Liver (tissue), 3 donors: ENCODE measurements around the gene CD109.

ENCODE experiments used
- EGR1 ChIP-seq, 2 donors: IDR thresholded peaks; 2 replicates each; pipeline ENCODE4 v1.6.1; 2016 to 2018; ENCODE audit warnings: antibody characterized with exemption in 2 of 2, low read depth in 2 of 2
- GABPA ChIP-seq, 2 donors: IDR thresholded peaks in 1 of 2; conservative IDR thresholded peaks in 1 of 2; 2 replicates each; pipeline ENCODE4 v1.6.1; 2016; ENCODE audit warnings: antibody characterized with exemption in 2 of 2, mild to moderate bottlenecking in 1 of 2, moderate library complexity in 1 of 2
- HNF4A ChIP-seq, 2 donors: conservative IDR thresholded peaks; 2 replicates each; pipeline ENCODE4 v1.6.1; 2016; ENCODE audit warnings: antibody characterized with exemption in 2 of 2, mild to moderate bottlenecking in 2 of 2
- NR2F2 ChIP-seq: IDR thresholded peaks from 2 replicates; pipeline ENCODE4 v1.6.1; 2016; ENCODE audit warnings: antibody characterized with exemption
- RAD21 ChIP-seq, 2 donors: IDR thresholded peaks; 2 replicates each; pipeline ENCODE4 v1.6.1; 2016; ENCODE audit warnings: antibody characterized with exemption in 2 of 2, mild to moderate bottlenecking in 2 of 2
- RXRA ChIP-seq, 2 donors: IDR thresholded peaks; 2 replicates each; pipeline ENCODE4 v1.6.1; 2017 to 2018; ENCODE audit warnings: antibody characterized with exemption in 2 of 2, mild to moderate bottlenecking in 1 of 2
- SP1 ChIP-seq: IDR thresholded peaks from 2 replicates; pipeline ENCODE4 v1.6.1; 2018; ENCODE audit warnings: antibody characterized with exemption, mild to moderate bottlenecking
- TAF1 ChIP-seq: conservative IDR thresholded peaks from 2 replicates; pipeline ENCODE4 v1.6.1; 2016; ENCODE audit warnings: antibody characterized with exemption, mild to moderate bottlenecking
- YY1 ChIP-seq: IDR thresholded peaks from 2 replicates; pipeline ENCODE4 v1.6.1; 2016; ENCODE audit warnings: antibody characterized with exemption, mild to moderate bottlenecking
- TF ChIP-seq, protein P1 (sequence below): IDR thresholded peaks from 2 replicates; pipeline ENCODE4 v1.6.1; 2016; ENCODE audit warnings: antibody characterized with exemption
- TF ChIP-seq, protein P2 (sequence below): fragments of 150-350 bp; IDR thresholded peaks from 2 replicates; pipeline ENCODE4 v1.5.1; 2017; ENCODE audit warnings: improper control_type of control experiment, low read depth, low read length; ENCODE audit not compliant: missing input control
- TF ChIP-seq, protein P3 (sequence below): IDR thresholded peaks from 2 replicates; pipeline ENCODE4 v1.6.1; 2016; ENCODE audit warnings: antibody characterized with exemption
- TF ChIP-seq, protein P4 (sequence below): IDR thresholded peaks from 2 replicates; pipeline ENCODE4 v1.6.1; 2016; ENCODE audit warnings: antibody characterized with exemption, mild to moderate bottlenecking
- TF ChIP-seq, protein P5 (sequence below): IDR thresholded peaks from 2 replicates; pipeline ENCODE4 v1.6.1; 2016; ENCODE audit warnings: antibody characterized with exemption
- donor health status: healthy.
- donor health status: healthy.

DNA sequence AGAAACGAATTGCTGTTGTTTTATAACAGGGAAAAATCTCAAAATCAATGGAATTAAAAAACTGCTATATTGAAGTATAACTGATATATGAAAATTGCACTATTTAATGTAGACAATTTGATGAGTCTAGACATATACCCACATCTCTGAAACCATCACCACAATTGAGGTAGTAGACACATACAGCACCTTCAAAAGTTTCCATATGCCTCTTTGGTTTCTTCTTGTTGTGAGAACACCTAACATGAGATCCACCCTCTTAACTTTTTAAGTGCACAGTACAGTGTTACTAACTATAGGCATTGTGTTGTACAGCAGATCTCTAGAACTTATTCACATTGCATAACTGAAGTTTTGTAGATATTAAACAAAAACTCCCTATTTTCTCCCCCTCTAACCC lies 28.2 kb upstream of the CD109 start:
- TF ChIP-seq, protein P1, sequence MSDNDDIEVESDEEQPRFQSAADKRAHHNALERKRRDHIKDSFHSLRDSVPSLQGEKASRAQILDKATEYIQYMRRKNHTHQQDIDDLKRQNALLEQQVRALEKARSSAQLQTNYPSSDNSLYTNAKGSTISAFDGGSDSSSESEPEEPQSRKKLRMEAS = no peak
- TF ChIP-seq, protein P2, sequence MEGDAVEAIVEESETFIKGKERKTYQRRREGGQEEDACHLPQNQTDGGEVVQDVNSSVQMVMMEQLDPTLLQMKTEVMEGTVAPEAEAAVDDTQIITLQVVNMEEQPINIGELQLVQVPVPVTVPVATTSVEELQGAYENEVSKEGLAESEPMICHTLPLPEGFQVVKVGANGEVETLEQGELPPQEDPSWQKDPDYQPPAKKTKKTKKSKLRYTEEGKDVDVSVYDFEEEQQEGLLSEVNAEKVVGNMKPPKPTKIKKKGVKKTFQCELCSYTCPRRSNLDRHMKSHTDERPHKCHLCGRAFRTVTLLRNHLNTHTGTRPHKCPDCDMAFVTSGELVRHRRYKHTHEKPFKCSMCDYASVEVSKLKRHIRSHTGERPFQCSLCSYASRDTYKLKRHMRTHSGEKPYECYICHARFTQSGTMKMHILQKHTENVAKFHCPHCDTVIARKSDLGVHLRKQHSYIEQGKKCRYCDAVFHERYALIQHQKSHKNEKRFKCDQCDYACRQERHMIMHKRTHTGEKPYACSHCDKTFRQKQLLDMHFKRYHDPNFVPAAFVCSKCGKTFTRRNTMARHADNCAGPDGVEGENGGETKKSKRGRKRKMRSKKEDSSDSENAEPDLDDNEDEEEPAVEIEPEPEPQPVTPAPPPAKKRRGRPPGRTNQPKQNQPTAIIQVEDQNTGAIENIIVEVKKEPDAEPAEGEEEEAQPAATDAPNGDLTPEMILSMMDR = no peak
- TF ChIP-seq YY1 (no peak), RXRA (IDR thresholded peaks at IDR 0.05) (no peak), TAF1 (no peak), SP1 (no peak), EGR1 (IDR thresholded peaks at IDR 0.05; ENCODE audit: low read depth in 2 of 2) (no peak), HNF4A (conservative IDR thresholded peaks at IDR 0.05) (no peak), GABPA (IDR thresholded peaks at IDR 0.05 in 1 of 2, conservative IDR thresholded peaks at IDR 0.05 in 1 of 2) (no peak), RAD21 (IDR thresholded peaks at IDR 0.05) (no peak), NR2F2 (no peak)
- TF ChIP-seq, protein P3, sequence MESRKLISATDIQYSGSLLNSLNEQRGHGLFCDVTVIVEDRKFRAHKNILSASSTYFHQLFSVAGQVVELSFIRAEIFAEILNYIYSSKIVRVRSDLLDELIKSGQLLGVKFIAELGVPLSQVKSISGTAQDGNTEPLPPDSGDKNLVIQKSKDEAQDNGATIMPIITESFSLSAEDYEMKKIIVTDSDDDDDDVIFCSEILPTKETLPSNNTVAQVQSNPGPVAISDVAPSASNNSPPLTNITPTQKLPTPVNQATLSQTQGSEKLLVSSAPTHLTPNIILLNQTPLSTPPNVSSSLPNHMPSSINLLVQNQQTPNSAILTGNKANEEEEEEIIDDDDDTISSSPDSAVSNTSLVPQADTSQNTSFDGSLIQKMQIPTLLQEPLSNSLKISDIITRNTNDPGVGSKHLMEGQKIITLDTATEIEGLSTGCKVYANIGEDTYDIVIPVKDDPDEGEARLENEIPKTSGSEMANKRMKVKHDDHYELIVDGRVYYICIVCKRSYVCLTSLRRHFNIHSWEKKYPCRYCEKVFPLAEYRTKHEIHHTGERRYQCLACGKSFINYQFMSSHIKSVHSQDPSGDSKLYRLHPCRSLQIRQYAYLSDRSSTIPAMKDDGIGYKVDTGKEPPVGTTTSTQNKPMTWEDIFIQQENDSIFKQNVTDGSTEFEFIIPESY = no peak
- TF ChIP-seq, protein P4, sequence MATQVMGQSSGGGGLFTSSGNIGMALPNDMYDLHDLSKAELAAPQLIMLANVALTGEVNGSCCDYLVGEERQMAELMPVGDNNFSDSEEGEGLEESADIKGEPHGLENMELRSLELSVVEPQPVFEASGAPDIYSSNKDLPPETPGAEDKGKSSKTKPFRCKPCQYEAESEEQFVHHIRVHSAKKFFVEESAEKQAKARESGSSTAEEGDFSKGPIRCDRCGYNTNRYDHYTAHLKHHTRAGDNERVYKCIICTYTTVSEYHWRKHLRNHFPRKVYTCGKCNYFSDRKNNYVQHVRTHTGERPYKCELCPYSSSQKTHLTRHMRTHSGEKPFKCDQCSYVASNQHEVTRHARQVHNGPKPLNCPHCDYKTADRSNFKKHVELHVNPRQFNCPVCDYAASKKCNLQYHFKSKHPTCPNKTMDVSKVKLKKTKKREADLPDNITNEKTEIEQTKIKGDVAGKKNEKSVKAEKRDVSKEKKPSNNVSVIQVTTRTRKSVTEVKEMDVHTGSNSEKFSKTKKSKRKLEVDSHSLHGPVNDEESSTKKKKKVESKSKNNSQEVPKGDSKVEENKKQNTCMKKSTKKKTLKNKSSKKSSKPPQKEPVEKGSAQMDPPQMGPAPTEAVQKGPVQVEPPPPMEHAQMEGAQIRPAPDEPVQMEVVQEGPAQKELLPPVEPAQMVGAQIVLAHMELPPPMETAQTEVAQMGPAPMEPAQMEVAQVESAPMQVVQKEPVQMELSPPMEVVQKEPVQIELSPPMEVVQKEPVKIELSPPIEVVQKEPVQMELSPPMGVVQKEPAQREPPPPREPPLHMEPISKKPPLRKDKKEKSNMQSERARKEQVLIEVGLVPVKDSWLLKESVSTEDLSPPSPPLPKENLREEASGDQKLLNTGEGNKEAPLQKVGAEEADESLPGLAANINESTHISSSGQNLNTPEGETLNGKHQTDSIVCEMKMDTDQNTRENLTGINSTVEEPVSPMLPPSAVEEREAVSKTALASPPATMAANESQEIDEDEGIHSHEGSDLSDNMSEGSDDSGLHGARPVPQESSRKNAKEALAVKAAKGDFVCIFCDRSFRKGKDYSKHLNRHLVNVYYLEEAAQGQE = no peak
- TF ChIP-seq, protein P5, sequence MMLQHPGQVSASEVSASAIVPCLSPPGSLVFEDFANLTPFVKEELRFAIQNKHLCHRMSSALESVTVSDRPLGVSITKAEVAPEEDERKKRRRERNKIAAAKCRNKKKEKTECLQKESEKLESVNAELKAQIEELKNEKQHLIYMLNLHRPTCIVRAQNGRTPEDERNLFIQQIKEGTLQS = no peak
